ENCODE results near the gene ZNF804B.

ZNF804B gene

GRCh38 chr7:89312551-89312950 lies 553.1 kb downstream of the ZNF804B start:
- no peak for DNase-seq

- DNase-seq = no peak
These were observed 557.2 kb downstream of the ZNF804B start for GRCh38 chr7:89316584-89317251.

GRCh38 chr7:89332026-89332425 lies 572.5 kb downstream of the ZNF804B start:
- DNase-seq = no peak

GRCh38 chr7:89334797-89335196 lies 575.3 kb downstream of the ZNF804B start:
- DNase-seq = no peak

GRCh38 chr7:89335490-89335889 lies 576.0 kb downstream of the ZNF804B start:
- no peak for DNase-seq

- peak in 1 of 2 experiments; percentile 29 for DNase-seq
These were observed 576.6 kb downstream of the ZNF804B start for GRCh38 chr7:89336121-89336520.

- DNase-seq = no peak
These were observed 580.2 kb downstream of the ZNF804B start for GRCh38 chr7:89339748-89340147.

GRCh38 chr7:89357121-89357520 lies 597.6 kb downstream of the ZNF804B start:
- DNase-seq = no peak

GRCh38 chr7:89377219-89377618 lies 617.7 kb downstream of the ZNF804B start:
- DNase-seq = no peak

GRCh38 chr7:89385411-89385810 lies 625.9 kb downstream of the ZNF804B start:
- no peak for DNase-seq

All from NCI-H2081 (cell line).